ENCODE measurements around the gene ANGPTL4.

The ANGPTL4 gene

GRCh38 chr19:8413629-8413995, 49.7 kb downstream of the ANGPTL4 start:
- DNase-seq (ENCODE audit: low spot score) = no peak

DNA sequence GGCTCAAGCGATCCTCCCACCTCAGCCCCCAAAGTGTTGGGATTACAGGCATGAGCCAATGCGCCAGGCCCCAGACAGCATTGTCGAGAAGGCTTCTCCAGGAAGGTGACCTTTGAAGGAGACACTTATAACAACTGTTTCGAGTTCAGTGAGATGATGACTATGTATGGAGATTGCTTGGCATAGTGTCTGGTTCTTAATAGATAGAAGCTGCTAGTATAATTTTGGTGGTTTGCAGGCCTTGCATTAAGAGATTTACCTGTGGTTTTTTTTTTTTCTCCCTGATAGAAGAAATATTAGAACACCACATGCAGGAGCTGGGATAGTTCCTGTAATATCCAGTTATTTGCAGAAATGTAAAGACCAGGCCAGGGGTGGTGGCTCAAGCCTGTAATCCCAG, 52.8 kb downstream of the ANGPTL4 start:
- no peak for DNase-seq (ENCODE audit: low spot score)

GRCh38 chr19:8421484-8422461, 57.8 kb downstream of the ANGPTL4 start:
- no peak for DNase-seq (ENCODE audit: low spot score)

GRCh38 chr19:8423817-8424223, 59.9 kb downstream of the ANGPTL4 start:
- peak; percentile 81 for DNase-seq (ENCODE audit: low spot score)
